Common myeloid progenitor, CD34-positive (primary cell): ENCODE measurements around the gene CSNK1G1.
"Not testable (repeated sequence)": the region's sequence is repeated elsewhere in the genome, so short reads cannot be mapped to it uniquely, and the experiment has no call there.

Experiments used
- CTCF ChIA-PET: fragments of 350-600 bp; sonication (Branson Sonifier 250); formaldehyde crosslinking; loops from one replicate; lab custom pipeline; 2021; ENCODE audit warnings: antibody characterized with exemption; lab: Charles Lee
- POLR2A ChIA-PET: fragments of 350-600 bp; sonication (Branson Sonifier 250); formaldehyde crosslinking; loops from one replicate; lab custom pipeline; 2021; ENCODE audit warnings: antibody characterized with exemption; lab: Charles Lee
- DNase-seq, 3 donors: peaks; one replicate each; pipeline versions ENCODE4 v3.0.0 to v3.0.0-alpha.2; 2013
- H3K27ac ChIP-seq, 2 experiments: 1 replicate in 1 of 2; 2 replicates in 1 of 2; pipeline ENCODE4 v1.7.0; 2013; ENCODE audit warnings: inconsistent platforms in 2 of 2, low read length in 2 of 2, mild to moderate bottlenecking in 2 of 2, low read depth in 1 of 2, moderate library complexity in 1 of 2; ENCODE audit not compliant: severe bottlenecking in 2 of 2, insufficient read depth in 1 of 2, poor library complexity in 1 of 2
- H3K27me3 ChIP-seq, 5 experiments: replicated peaks in 2 of 5; 1 replicate in 3 of 5; 2 replicates in 2 of 5; pipeline versions ENCODE4 v1.6.1 to v1.7.0; 2013; ENCODE audit warnings: low read length in 4 of 5, mild to moderate bottlenecking in 2 of 5, moderate library complexity in 2 of 5, inconsistent platforms in 1 of 5; ENCODE audit not compliant: insufficient read depth in 5 of 5, control insufficient read depth in 4 of 5
- H3K36me3 ChIP-seq, 4 experiments: 1 replicate in 2 of 4; 2 replicates in 2 of 4; pipeline versions ENCODE4 v1.6.1 to v1.7.0; 2013; ENCODE audit warnings: low read length in 3 of 4, control low read depth in 1 of 4, mild to moderate bottlenecking in 1 of 4; ENCODE audit not compliant: control insufficient read depth in 4 of 4, insufficient read depth in 4 of 4
- H3K4me1 ChIP-seq, 4 experiments: 1 replicate in 3 of 4; 2 replicates in 1 of 4; pipeline versions ENCODE4 v1.6.1 to v1.7.1; 2013; ENCODE audit warnings: low read length in 3 of 4, mild to moderate bottlenecking in 3 of 4, control low read depth in 1 of 4, inconsistent platforms in 1 of 4, moderate library complexity in 1 of 4; ENCODE audit not compliant: control insufficient read depth in 4 of 4, insufficient read depth in 4 of 4; ENCODE audit errors: control extremely low read depth in 1 of 4
- H3K4me3 ChIP-seq, 7 experiments: 1 replicate in 4 of 7; 2 replicates in 3 of 7; pipeline versions ENCODE4 v1.5.1 to v1.7.0; 2013; ENCODE audit warnings: mild to moderate bottlenecking in 7 of 7, low read length in 6 of 7, moderate library complexity in 6 of 7, inconsistent platforms in 2 of 7, low read depth in 2 of 7, control low read depth in 1 of 7; ENCODE audit not compliant: insufficient read depth in 4 of 7, control insufficient read depth in 1 of 7; ENCODE audit errors: extremely low read depth in 1 of 7
- H3K9me3 ChIP-seq, 5 experiments: 1 replicate in 4 of 5; 2 replicates in 1 of 5; pipeline versions ENCODE4 v1.6.1 to v1.7.1; 2013; ENCODE audit warnings: low read length in 4 of 5, mild to moderate bottlenecking in 2 of 5, inconsistent platforms in 1 of 5, low read depth in 1 of 5, moderate library complexity in 1 of 5; ENCODE audit not compliant: control insufficient read depth in 4 of 5, insufficient read depth in 2 of 5; ENCODE audit errors: control extremely low read depth in 1 of 5
- WGBS: methylation state at CpG from one replicate; pipeline ENCODE4 v1.1.5; 2013; ENCODE audit not compliant: insufficient coverage; 5-methylcytosine and 5-hydroxymethylcytosine counted together

CSNK1G1 gene

GRCh38 chr15:64326975-64327374 is 29.0 kb downstream of the CSNK1G1 start:
- CTCF ChIA-PET, H3K27me3 ChIP-seq, H3K27ac ChIP-seq, H3K9me3 ChIP-seq, DNase-seq, H3K4me3 ChIP-seq, H3K4me1 ChIP-seq, H3K36me3 ChIP-seq, POLR2A ChIA-PET: not testable (repeated sequence)
- no CpG with 5 or more reads among the region's 15 CpGs for WGBS

- H3K27ac ChIP-seq, H3K27me3 ChIP-seq, POLR2A ChIA-PET, H3K36me3 ChIP-seq, H3K4me3 ChIP-seq, DNase-seq, CTCF ChIA-PET, H3K4me1 ChIP-seq, H3K9me3 ChIP-seq: not testable (repeated sequence)
- 96% methylated on average over 6 of the region's 20 CpGs for WGBS
Observed at GRCh38 chr15:64326458-64326857, 29.5 kb downstream of the CSNK1G1 start.

- Histone ChIP-seq H3K9me3 (no peaks in the 10 kb centered on the region), H3K27ac (no peak overlapping the region), H3K36me3 (no peaks in the 10 kb centered on the region), H3K27me3 (no peaks in the 10 kb centered on the region), H3K4me1 (no peaks in the 10 kb centered on the region), H3K4me3 (no peak overlapping the region)
- ChIA-PET POLR2A (no interaction called here), CTCF (no interaction called here)
- 94% methylated on average over 3 of the region's 5 CpGs for WGBS
- DNase-seq: no peak
Observed at GRCh38 chr15:64324165-64324877, 31.7 kb downstream of the CSNK1G1 start.

- Histone ChIP-seq H3K9me3 (no peaks in the 10 kb centered on the region), H3K4me3 (no peak overlapping the region), H3K27ac (no peak overlapping the region), H3K36me3 (no peaks in the 10 kb centered on the region), H3K4me1 (no peaks in the 10 kb centered on the region), H3K27me3 (no peaks in the 10 kb centered on the region)
- ChIA-PET POLR2A (no interaction called here), CTCF (no interaction called here)
- WGBS: 86% methylated on average over 2 of the region's 4 CpGs
- no peak for DNase-seq
Observed at GRCh38 chr15:64315216-64315615, 40.8 kb downstream of the CSNK1G1 start.

- Histone ChIP-seq H3K4me1 (no peaks in the 10 kb centered on the region), H3K27me3 (no peaks in the 10 kb centered on the region), H3K9me3 (no peaks in the 10 kb centered on the region), H3K36me3 (no peaks in the 10 kb centered on the region), H3K27ac (no peak overlapping the region), H3K4me3 (no peak overlapping the region)
- no CpG with 5 or more reads among the region's 3 CpGs for WGBS
- CTCF ChIA-PET: no interaction called here
- POLR2A ChIA-PET: interaction anchor here (0.6 kb wide), 1 partner anchor 110 kb away, joined by 3 read pairs; no protein-coding TSS in a partner anchor
- no peak for DNase-seq
Observed at GRCh38 chr15:64314456-64314855, 41.5 kb downstream of the CSNK1G1 start.

GRCh38 chr15:64311566-64311965 is 44.4 kb downstream of the CSNK1G1 start:
- DNase-seq: no peak
- 95% methylated on average over 2 of the region's 6 CpGs for WGBS
- Histone ChIP-seq H3K4me3 (no peak overlapping the region), H3K36me3 (no peaks in the 10 kb centered on the region), H3K9me3 (no peaks in the 10 kb centered on the region), H3K27me3 (no peaks in the 10 kb centered on the region), H3K27ac (no peak overlapping the region), H3K4me1 (no peaks in the 10 kb centered on the region)
- ChIA-PET POLR2A (no interaction called here), CTCF (interaction anchor here (1.0 to 1.3 kb wide), 2 partner anchors 36 to 96 kb away, joined by 3 to 4 read pairs; no protein-coding TSS in a partner anchor)

GRCh38 chr15:64310036-64310435 is 45.9 kb downstream of the CSNK1G1 start:
- H3K27me3 ChIP-seq: no peaks in the 10 kb centered on the region
- DNase-seq: no peak
- H3K4me3 ChIP-seq: no peak overlapping the region
- no peak overlapping the region for H3K27ac ChIP-seq
- CTCF ChIA-PET: interaction anchor here (1.1 to 1.6 kb wide), 2 partner anchors 9 to 375 kb away, joined by 3 read pairs; no protein-coding TSS in a partner anchor
- no peaks in the 10 kb centered on the region for H3K9me3 ChIP-seq
- no peaks in the 10 kb centered on the region for H3K4me1 ChIP-seq
- H3K36me3 ChIP-seq: no peaks in the 10 kb centered on the region
- POLR2A ChIA-PET: no interaction called here
